Osteoblast (primary cell): ENCODE measurements around the gene FAS. TPM values are rescaled to one million over a fixed set of nuclear protein-coding genes. Genes with fewer than 3 reads are reported as not detected.

Experiments
- DNase-seq: peaks from one replicate; pipeline ENCODE4 v3.0.0; 2011; ENCODE audit warnings: low spot score, mixed read lengths; ENCODE audit not compliant: insufficient read length; ENCODE audit errors: missing footprints
- H2AFZ ChIP-seq: 2 replicates; pipeline ENCODE4 v1.6.0; 2011; ENCODE audit warnings: mild to moderate bottlenecking, low read length
- H3K27ac ChIP-seq: 2 replicates; pipeline ENCODE4 v1.5.1; 2011; ENCODE audit warnings: mild to moderate bottlenecking, low read depth, low read length, moderate library complexity
- H3K27me3 ChIP-seq: 2 replicates; pipeline ENCODE4 v1.6.0; 2012; ENCODE audit warnings: mild to moderate bottlenecking, control low read depth, inconsistent platforms, low read length, moderate library complexity; ENCODE audit not compliant: insufficient read depth
- H3K36me3 ChIP-seq: 2 replicates; pipeline ENCODE4 v1.5.1; 2011; ENCODE audit warnings: mild to moderate bottlenecking, low read length, control low read depth, moderate library complexity; ENCODE audit not compliant: insufficient read depth
- H3K4me1 ChIP-seq: 2 replicates; pipeline ENCODE4 v1.5.1; 2011; ENCODE audit warnings: mild to moderate bottlenecking, low read length, control low read depth, moderate library complexity; ENCODE audit not compliant: insufficient read depth
- H3K4me2 ChIP-seq: 2 replicates; pipeline ENCODE4 v1.6.0; 2011; ENCODE audit warnings: mild to moderate bottlenecking, low read length; ENCODE audit not compliant: insufficient read depth
- H3K4me3 ChIP-seq: fragments of 200-600 bp; sonication (generic); 3 replicates; pipeline ENCODE4 v1.5.1; 2012; ENCODE audit warnings: mild to moderate bottlenecking, low read length, inconsistent platforms; ENCODE audit not compliant: insufficient read depth
- H3K79me2 ChIP-seq: 2 replicates; pipeline ENCODE4 v1.6.0; 2012; ENCODE audit warnings: mild to moderate bottlenecking, low read length, control low read depth, inconsistent platforms; ENCODE audit not compliant: insufficient read depth
- H3K9me3 ChIP-seq: 2 replicates; pipeline ENCODE4 v1.5.1; 2011; ENCODE audit warnings: low read depth, low read length, control low read depth
- H4K20me1 ChIP-seq: 2 replicates; pipeline ENCODE4 v1.6.0; 2012; ENCODE audit warnings: mild to moderate bottlenecking, low read length, control low read depth; ENCODE audit not compliant: insufficient read depth
- CTCF ChIP-seq: IDR thresholded peaks from 2 replicates; pipeline ENCODE4 v1.5.1; 2011; ENCODE audit warnings: mild to moderate bottlenecking, low read depth, low read length, moderate library complexity; ENCODE audit errors: extremely low read depth
- total RNA-seq: library from RNA; depleted of rRNA; stranded (reverse); fragments of >200 nt; gene quantifications from 2 replicates; pipeline ENCODE4 v1.2.3, GENCODE V29; 2012

Gene FAS
- total RNA-seq, 1 donor, result 49.6 TPM

GRCh38 chr10:88986549-88987242, 3.9 kb upstream of the FAS start:
- Histone ChIP-seq H2AFZ (no peak overlapping the region), H3K27me3 (no peaks in the 10 kb centered on the region), H3K36me3 (peaks cover 4% of the 10 kb centered on the region), H3K4me3 (no peak overlapping the region), H3K79me2 (peaks cover 25% of the 10 kb centered on the region), H3K4me1 (peaks cover 13% of the 10 kb centered on the region), H3K9me3 (no peaks in the 10 kb centered on the region), H3K4me2 (no peak overlapping the region), H3K27ac (no peak overlapping the region), H4K20me1 (no peaks in the 10 kb centered on the region)
- peak; percentile 74 for TF ChIP-seq CTCF
- DNase-seq, result no peak

GRCh38 chr10:88987243-88987725, 3.3 kb upstream of the FAS start:
- Histone ChIP-seq H3K79me2 (peaks cover 31% of the 10 kb centered on the region), H3K4me1 (peaks cover 18% of the 10 kb centered on the region)
- no peak for DNase-seq

GRCh38 chr10:88987840-88988239, 2.8 kb upstream of the FAS start:
- Histone ChIP-seq H3K79me2 (peaks cover 36% of the 10 kb centered on the region), H3K4me1 (peaks cover 23% of the 10 kb centered on the region), H4K20me1 (no peaks in the 10 kb centered on the region), H2AFZ (no peak overlapping the region), H3K4me2 (no peak overlapping the region), H3K4me3 (no peak overlapping the region), H3K36me3 (peaks cover 4% of the 10 kb centered on the region), H3K27ac (no peak overlapping the region), H3K27me3 (no peaks in the 10 kb centered on the region), H3K9me3 (no peaks in the 10 kb centered on the region)
- TF ChIP-seq CTCF, result no peak
- DNase-seq, result no peak

More at GRCh38 chr10:88987243-88987725, 3.3 kb upstream of the FAS start:
- Histone ChIP-seq H3K4me3 (no peak overlapping the region), H3K27ac (no peak overlapping the region), H3K36me3 (peaks cover 4% of the 10 kb centered on the region), H4K20me1 (no peaks in the 10 kb centered on the region), H3K9me3 (no peaks in the 10 kb centered on the region), H3K27me3 (no peaks in the 10 kb centered on the region), H2AFZ (no peak overlapping the region), H3K4me2 (no peak overlapping the region)
- TF ChIP-seq CTCF, result no peak

- H3K4me3 ChIP-seq, result peak overlapping the region; percentile 90
- no peaks in the 10 kb centered on the region for H4K20me1 ChIP-seq
- no peak for DNase-seq
- H3K27me3 ChIP-seq, result no peaks in the 10 kb centered on the region
- peaks cover 49% of the 10 kb centered on the region for H3K79me2 ChIP-seq
- peak overlapping the region; percentile 81 for H3K4me2 ChIP-seq
- peaks cover 38% of the 10 kb centered on the region for H3K4me1 ChIP-seq
- no peak overlapping the region for H2AFZ ChIP-seq
- no peak for TF ChIP-seq CTCF
- H3K36me3 ChIP-seq, result no peaks in the 10 kb centered on the region
- H3K9me3 ChIP-seq, result no peaks in the 10 kb centered on the region
- peak overlapping the region; percentile 84 for H3K27ac ChIP-seq
These were observed 1.2 kb upstream of the FAS start for GRCh38 chr10:88989423-88989822.
